HG03097 (cell line): ENCODE measurements around the gene AP3B1.

ENCODE experiments used
- ATAC-seq: cut with Tn5 transposase; IDR thresholded peaks from one replicate; pipeline ENCODE4 v1.9.1; 2021; ENCODE audit not compliant: unreplicated experiment, low FRiP score

AP3B1 gene

DNA sequence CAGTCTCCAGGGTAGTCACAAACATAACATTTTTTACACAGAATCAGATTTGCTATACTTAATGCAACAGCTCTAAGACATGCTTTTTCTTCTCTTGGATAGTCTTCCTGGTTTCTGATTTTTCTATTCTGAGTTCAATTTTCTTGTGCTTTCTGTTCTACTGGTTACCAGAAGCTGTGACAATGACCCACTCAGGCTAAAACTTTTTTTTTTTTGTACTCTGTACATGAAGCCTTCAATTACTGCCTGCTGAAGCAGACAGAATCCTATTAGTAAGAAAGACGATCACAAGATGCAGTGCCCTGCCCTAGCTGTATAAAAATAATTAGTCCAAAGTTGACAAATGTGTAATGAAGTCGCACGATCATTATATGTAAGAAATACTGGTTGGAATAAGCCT lies 287.3 kb downstream of the AP3B1 start:
- ATAC-seq: no peak

DNA sequence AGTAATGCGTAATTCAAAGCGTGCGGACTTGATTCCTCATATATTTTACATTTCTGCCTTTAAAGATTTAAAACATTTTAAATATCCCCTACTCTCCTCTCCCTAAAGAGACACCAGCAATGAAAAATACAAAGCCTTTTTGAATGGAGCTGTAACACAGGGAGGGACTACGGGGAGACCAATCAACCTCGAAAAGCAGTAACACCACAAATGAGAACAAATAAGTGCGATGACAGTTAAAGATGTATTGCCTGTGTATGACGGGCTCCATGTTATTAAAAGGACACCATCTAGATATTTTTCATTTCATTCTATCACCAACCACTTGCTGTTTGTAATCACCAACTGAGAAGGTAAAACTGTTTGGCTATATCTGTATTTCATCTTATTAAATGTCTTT lies 288.0 kb downstream of the AP3B1 start:
- no peak for ATAC-seq

DNA sequence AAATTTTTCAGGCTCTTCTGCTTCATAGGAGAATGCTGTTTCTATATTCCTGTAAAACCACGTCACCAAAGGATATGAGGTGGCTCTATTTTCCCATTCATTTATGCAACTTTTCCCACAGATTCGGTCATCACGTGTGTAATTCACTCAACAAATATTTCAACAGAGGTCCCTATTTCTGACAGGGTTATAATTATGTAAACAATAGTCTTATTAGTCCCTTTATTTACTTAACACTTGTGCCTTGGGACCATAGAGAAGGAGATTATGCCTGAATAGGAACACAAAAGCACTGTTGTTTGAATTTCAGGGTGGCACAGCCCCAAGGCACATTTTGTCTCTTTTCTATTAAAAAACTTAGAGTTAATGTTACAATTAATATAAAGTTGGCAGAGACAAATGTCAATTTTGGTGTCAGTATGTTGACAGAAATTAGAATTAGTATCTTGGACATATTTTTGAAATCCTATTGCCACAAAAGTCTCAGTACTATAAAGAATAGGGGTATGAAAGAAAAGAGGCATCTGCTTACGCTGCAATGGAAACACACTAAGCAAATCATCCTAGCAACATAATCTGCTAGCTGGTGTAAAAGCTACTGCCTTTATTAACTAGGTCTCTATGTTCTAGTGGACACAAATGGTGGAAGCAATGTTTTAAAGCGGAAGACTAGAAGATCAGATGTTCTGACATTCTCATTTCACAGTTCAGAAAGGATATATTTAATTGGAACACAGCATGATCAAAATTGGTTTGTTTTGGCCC lies 289.3 kb downstream of the AP3B1 start:
- ATAC-seq: no peak

- no peak for ATAC-seq
These were observed 289.9 kb downstream of the AP3B1 start for GRCh38 chr5:78004559-78004958.

DNA sequence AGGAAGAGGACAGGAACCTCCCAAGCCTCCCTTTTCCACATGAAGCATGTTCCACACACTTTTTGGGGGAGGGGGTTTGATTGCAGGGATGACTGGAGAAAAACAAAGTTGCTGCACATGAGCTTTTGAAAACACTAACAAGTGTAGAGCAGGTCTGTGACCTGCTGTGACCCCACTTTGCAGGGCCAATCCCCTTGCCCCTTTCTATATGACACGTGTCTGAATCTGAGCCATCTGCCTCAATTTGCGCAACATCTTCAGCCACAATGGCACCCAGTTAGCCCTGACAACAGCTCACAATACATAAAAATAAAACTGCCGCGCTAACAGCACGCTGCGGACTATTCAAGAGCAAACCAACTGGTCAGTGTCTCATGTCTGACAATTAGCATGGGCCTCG lies 290.6 kb downstream of the AP3B1 start:
- ATAC-seq: no peak

DNA sequence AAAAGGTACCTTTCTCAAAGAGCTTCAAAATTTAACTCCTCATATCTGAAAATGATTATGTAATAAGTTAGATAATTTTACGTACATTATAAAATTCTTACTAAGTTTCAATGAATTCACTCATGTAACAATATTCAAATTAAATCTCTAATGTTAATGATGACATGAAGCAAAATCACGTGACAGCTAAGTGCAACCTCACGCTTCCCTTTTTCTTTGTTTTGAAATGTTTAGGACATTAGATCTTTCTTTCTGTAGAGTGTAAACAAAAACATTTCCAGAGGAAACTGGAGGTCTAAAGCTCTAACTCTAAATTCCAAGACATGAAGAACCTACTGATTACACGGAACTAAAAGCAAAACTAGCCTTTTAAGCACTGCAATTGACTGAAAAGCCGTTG lies 291.0 kb downstream of the AP3B1 start:
- ATAC-seq: no peak

DNA sequence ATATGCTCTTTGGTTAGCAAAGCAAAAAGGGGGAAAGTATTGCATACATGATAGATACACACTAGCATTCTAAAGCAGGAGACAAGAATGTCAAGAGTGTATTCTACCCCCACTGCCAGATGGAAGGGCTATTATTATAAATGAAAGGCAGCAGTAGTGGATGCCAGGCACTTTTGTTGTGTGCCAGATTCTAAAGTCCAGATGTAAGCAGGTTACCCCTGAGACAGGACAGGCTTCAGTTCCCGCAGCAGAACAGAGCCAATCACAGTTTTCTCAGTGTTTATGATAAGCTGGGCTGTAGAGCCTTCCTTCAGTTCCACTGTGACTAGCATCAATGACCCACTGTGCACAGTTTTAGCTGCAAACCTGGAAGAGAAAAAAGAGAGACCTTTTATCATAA lies 291.8 kb downstream of the AP3B1 start:
- ATAC-seq: no peak

DNA sequence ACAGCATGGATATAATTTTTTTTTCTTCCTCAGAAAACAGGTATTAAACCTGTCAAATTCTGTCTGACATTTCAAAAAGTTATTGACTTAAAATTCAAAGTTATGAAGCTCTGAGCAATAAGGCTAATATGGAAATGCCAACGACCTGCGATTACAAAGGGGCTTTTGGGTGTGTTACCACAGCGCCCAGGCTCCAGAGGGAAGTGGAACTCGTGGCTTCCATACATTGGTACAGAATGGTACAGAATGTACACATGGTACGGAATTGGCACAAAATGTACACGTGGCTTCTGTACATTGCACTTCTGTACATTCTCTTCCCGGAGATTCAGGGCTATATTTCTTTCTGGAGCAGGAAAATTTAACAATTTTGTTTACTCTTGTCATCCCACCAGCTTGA lies 293.3 kb downstream of the AP3B1 start:
- no peak for ATAC-seq

DNA sequence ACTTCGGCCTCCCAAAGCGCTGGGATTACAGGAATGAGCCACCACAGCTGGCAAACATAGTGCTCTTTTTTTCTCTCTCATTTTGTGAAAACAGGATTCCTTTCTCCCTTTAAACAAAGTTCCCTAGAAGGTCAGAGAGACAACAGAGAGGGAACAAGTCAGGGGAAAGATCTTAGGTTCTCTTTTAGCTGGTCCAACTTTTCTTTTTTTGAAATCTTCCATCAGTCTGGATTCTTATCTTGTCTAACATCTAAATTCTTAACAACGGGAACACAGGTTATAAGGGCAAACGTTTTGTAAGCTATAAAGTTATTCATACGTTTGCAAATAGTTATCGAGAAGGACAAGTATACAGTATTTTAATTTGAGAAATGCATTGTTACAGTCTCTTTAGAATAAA lies 294.3 kb downstream of the AP3B1 start:
- ATAC-seq: no peak

DNA sequence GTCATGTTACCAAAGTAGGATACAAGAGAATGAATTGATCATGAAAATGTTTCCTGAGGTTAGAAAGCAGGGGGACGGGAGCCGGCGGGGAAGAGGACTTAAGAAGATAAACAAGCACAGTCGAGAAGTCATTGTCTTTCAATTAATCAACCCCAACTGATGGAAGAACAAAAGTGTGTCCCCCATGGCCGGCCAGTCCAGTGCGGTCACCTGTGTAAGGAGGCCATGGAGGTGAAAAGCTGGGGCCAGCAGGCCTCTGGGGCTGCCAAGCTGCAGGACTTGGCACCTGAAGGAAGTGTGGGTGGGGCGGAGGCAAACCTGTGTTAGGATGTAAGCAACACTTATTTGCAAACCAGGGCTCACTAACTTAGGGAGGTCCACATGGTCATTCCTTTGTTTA lies 295.1 kb downstream of the AP3B1 start:
- no peak for ATAC-seq

- ATAC-seq: no peak
These were observed 297.6 kb downstream of the AP3B1 start for GRCh38 chr5:77996943-77997342.

GRCh38 chr5:77995793-77996409 lies 298.6 kb downstream of the AP3B1 start:
- ATAC-seq: no peak

- ATAC-seq: no peak
These were observed 299.6 kb downstream of the AP3B1 start for GRCh38 chr5:77994943-77995342.

DNA sequence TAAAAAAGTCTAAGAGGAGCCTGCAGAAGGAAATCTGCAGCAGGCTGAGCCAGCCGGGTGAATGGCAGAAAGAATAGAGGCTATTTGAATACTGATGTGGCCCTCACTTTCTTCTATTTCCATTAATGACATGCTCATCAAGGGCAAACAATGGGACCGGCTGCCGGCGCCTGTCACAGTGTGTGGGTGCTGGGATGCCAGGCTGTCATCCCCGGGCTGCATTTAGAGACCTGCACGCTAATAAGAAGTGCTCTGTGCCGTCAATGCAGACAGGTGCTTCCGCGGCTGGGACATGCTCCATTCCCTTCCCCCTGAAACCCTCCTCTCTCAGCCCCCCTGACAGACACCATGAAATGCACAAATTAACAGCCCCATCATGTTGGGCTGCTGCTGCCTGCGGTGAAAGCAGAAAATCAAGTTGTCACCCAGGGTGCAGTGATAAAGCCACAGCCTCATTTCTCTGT lies 300.6 kb downstream of the AP3B1 start:
- no peak for ATAC-seq

DNA sequence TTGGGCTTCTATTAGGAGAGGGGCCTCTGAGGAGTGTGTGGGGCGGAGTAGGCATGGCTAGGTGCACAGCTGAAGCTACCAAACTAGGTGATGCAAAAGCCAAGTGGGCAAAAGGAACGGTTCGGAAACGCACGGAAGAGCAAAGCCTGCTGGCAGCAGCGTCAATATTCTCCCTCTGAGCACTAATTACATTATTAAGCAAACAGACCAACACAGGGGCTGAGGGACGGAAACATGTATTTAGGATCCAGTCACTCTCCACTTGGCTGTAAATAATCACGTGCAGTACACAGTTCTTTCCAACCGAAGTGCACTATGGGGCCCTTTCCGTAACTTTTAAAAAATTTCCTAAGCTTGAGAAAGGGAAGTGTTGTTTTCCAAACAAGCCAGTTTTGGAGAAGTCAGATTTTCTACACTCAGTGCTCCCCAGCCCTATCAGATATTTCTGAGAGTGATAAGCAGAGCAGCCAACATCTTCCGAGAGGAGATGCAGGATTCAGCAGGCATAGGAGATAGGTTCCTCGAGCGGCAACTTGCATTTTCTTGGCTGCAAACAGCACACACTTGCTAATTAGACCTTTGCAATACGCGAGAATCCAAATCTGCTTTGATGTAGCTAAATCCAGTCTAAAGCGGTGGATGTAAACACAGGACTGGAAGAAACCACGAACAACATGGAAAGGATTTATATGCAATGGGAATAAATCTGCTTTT lies 301.2 kb downstream of the AP3B1 start:
- ATAC-seq: no peak

- no peak for ATAC-seq
These were observed 303.4 kb downstream of the AP3B1 start for GRCh38 chr5:77991084-77991483.

DNA sequence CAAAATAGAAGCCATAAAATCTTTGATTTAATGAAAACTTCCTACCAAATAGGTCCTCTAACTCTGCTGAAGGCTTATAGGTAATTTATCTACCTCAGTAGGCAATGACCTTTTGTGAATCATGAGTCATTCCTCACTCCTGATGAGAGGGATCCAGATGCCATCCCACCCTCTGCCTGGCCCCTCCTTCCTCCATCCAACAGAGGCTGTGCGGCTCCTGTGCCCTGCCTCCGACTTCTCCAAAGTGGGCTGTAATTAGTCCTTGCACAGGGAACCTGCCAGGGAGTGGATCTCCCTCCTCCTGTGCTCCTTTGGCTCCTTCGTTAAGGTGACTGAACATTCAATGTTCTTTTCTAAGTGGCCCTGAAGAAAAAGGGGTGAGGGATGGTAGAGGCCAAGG lies 304.5 kb downstream of the AP3B1 start:
- ATAC-seq: no peak

GRCh38 chr5:77987988-77988387 lies 306.5 kb downstream of the AP3B1 start:
- no peak for ATAC-seq

DNA sequence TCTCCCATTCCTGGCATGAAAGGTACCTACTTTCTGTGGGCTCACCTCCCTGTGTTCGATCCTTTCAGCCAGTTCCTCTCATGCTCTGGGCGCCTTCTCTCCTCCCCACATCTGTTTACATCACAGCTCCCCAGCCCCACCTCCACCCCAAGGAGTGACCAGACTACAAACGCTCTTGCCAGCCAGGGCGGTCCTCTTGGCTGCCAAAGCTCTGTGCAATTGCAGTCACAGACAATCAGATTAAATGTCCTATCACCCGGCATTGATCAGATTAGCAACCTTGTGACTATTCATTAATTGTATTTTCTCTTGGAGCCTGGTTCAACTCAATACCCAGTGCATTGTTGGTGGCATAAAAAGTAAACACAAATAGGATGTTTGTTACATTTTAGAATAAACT lies 307.2 kb downstream of the AP3B1 start:
- no peak for ATAC-seq

- no peak for ATAC-seq
These were observed 308.2 kb downstream of the AP3B1 start for GRCh38 chr5:77986261-77986660.

DNA sequence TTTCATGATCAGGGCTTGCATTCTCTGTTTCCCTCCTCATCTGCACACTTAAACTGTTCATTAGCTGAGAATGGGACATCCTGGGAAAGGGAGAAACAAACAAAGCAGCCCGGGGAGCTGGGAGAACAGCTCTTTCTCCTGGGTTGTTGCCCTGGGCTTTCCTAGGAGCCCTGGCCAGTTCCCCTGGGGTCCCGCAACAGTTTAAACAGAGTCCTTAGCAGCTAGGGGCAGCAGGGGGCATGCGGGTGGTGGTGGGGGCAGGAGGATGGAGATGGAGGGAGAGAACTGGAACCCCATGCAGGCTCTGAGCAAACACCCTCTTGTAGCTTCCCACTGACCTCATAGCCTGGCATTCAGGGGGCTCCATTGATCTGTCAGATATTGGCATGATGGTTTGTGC lies 309.3 kb downstream of the AP3B1 start:
- ATAC-seq: no peak

DNA sequence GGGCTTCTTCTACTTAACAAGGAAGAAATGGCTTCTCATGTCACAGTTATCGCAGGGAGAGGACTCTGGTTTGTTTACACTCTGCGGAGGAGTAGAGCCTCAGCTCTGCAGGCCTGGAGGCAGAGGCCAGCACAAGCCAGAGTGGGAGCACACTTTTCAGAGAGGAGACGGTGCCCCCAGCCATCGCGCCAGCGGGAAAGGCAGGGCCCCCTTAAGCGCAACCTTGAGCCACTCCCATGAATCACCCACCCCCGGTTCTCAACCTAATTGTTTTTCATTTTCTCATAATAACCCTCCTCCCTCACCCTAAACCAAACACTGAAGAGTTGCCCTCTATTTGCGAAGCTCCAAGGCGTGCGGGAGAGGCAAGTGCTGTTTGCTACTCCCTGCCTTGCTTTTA lies 309.9 kb downstream of the AP3B1 start:
- ATAC-seq: no peak
